GM06990 (cell line): ENCODE data around the gene NLRP8.
A peak's percentile ranks its signal among the peaks of the same experiment; 100 is the strongest.
"Not testable (repeated sequence)": the region's sequence is repeated elsewhere in the genome, so short reads cannot be mapped to it uniquely, and the experiment has no call there.

Experiments
- DNase-seq: peaks from one replicate; pipeline ENCODE4 v3.0.0-alpha.2; 2011; ENCODE audit not compliant: insufficient read length; ENCODE audit errors: extremely low read depth
- H3K27me3 ChIP-seq: replicated peaks from 2 replicates; pipeline ENCODE4 v1.6.0; 2011; ENCODE audit warnings: low read length; ENCODE audit not compliant: control insufficient read depth, insufficient read depth
- H3K36me3 ChIP-seq: 2 replicates; pipeline ENCODE4 v1.5.1; 2011; ENCODE audit warnings: low read length; ENCODE audit not compliant: control insufficient read depth, insufficient read depth
- H3K4me3 ChIP-seq: replicated peaks from 2 replicates; pipeline ENCODE4 v1.5.1; 2011; ENCODE audit warnings: low read depth, mild to moderate bottlenecking, control low read depth, low read length
- CTCF ChIP-seq: IDR thresholded peaks from 2 replicates; pipeline ENCODE4 v1.5.1; 2011; ENCODE audit warnings: low read length, control low read depth, mild to moderate bottlenecking, inconsistent platforms; ENCODE audit not compliant: insufficient read depth, poor library complexity, severe bottlenecking

Gene NLRP8

GRCh38 chr19:55930996-55931515 is 16.6 kb upstream of the NLRP8 start:
- TF ChIP-seq CTCF: no peak
- H3K4me3 ChIP-seq: peak overlapping the region; percentile 41
- DNase-seq: peak; percentile 7
- no peaks in the 10 kb centered on the region for H3K36me3 ChIP-seq
- no peaks in the 10 kb centered on the region for H3K27me3 ChIP-seq

- no peaks in the 10 kb centered on the region for H3K27me3 ChIP-seq
- no peak for TF ChIP-seq CTCF
- H3K4me3 ChIP-seq: peak within 1 kb of the TSS; percentile 41
These were observed 15.7 kb upstream of the NLRP8 start, which contains the start of gene NLRP13 for GRCh38 chr19:55931936-55932386. NLRP13 (minus strand) TSS chr19:55932336; CDS start chr19:55932311, 25 bp downstream.

GRCh38 chr19:55935206-55935605 is 12.4 kb upstream of the NLRP8 start:
- Histone ChIP-seq H3K27me3 (no peaks in the 10 kb centered on the region), H3K4me3 (no peak overlapping the region), H3K36me3 (no peaks in the 10 kb centered on the region)
- no peak for DNase-seq
- no peak for TF ChIP-seq CTCF

More at GRCh38 chr19:55931936-55932386, 15.7 kb upstream of the NLRP8 start, which contains the start of gene NLRP13:
- no peaks in the 10 kb centered on the region for H3K36me3 ChIP-seq
- DNase-seq: no peak

GRCh38 chr19:55939206-55939605 is 8.4 kb upstream of the NLRP8 start:
- no peaks in the 10 kb centered on the region for H3K27me3 ChIP-seq
- DNase-seq: no peak
- H3K4me3 ChIP-seq: no peak overlapping the region
- H3K36me3 ChIP-seq: no peaks in the 10 kb centered on the region
- TF ChIP-seq CTCF: no peak

GRCh38 chr19:55940306-55940705 is 7.3 kb upstream of the NLRP8 start:
- TF ChIP-seq CTCF: no peak
- no peak overlapping the region for H3K4me3 ChIP-seq
- H3K36me3 ChIP-seq: no peaks in the 10 kb centered on the region
- H3K27me3 ChIP-seq: no peaks in the 10 kb centered on the region
- no peak for DNase-seq

GRCh38 chr19:55950566-55950965 is 2.9 kb downstream of the NLRP8 start:
- DNase-seq, H3K27me3 ChIP-seq, H3K4me3 ChIP-seq, H3K36me3 ChIP-seq: not testable (repeated sequence)
